Neural progenitor cell (in vitro differentiated cells): ENCODE results near the gene INIP. TPM values are rescaled to one million over a fixed set of nuclear protein-coding genes. Genes with fewer than 3 reads are reported as not detected.

Experiments used
- DNase-seq: peaks from one replicate; pipeline ENCODE4 v3.0.0-alpha.2; 2016; ENCODE audit warnings: low spot score
- H2AFZ ChIP-seq: fragments of 200-600 bp; sonication (generic); replicated peaks from 2 replicates; pipeline ENCODE4 v1.6.1; 2016; ENCODE audit warnings: antibody characterized with exemption
- H3F3A ChIP-seq: fragments of 200-600 bp; sonication (generic); 2 replicates; pipeline ENCODE4 v1.6.1; 2016; ENCODE audit warnings: antibody characterized with exemption, low read depth
- H3K27ac ChIP-seq: fragments of 200-600 bp; sonication (generic); 2 replicates; pipeline ENCODE4 v1.5.1; 2016; ENCODE audit warnings: mild to moderate bottlenecking
- H3K27me3 ChIP-seq: fragments of 200-600 bp; sonication (generic); 2 replicates; pipeline ENCODE4 v1.6.1; 2016; ENCODE audit warnings: mild to moderate bottlenecking, moderate library complexity
- H3K36me3 ChIP-seq: fragments of 200-600 bp; sonication (generic); 2 replicates; pipeline ENCODE4 v1.5.1; 2016
- H3K4me1 ChIP-seq: fragments of 200-600 bp; sonication (generic); 2 replicates; pipeline ENCODE4 v1.6.1; 2016; ENCODE audit warnings: mixed run types
- H3K4me2 ChIP-seq: fragments of 200-600 bp; sonication (generic); 2 replicates; pipeline ENCODE4 v1.6.1; 2016
- H3K4me3 ChIP-seq: fragments of 200-600 bp; sonication (generic); 2 replicates; pipeline ENCODE4 v1.5.1; 2016
- H3K79me2 ChIP-seq: fragments of 200-600 bp; sonication (generic); 2 replicates; pipeline ENCODE4 v1.6.1; 2016; ENCODE audit warnings: low read depth
- H3K9ac ChIP-seq: fragments of 200-600 bp; sonication (generic); 2 replicates; pipeline ENCODE4 v1.6.1; 2016
- H3K9me3 ChIP-seq: fragments of 200-600 bp; sonication (generic); 2 replicates; pipeline ENCODE4 v1.5.1; 2016; ENCODE audit warnings: low read depth
- H4K20me1 ChIP-seq: fragments of 200-600 bp; sonication (generic); 2 replicates; pipeline ENCODE4 v1.6.1; 2016; ENCODE audit warnings: low read depth
- H3K27ac Mint-ChIP-seq: 3 replicates; pipeline ENCODE4 v1.8.0; 2021; ENCODE audit warnings: mixed read lengths
- H3K27me3 Mint-ChIP-seq: 2 replicates; pipeline ENCODE4 v1.8.0; 2022; ENCODE audit warnings: low read depth, mild to moderate bottlenecking, inconsistent platforms, moderate library complexity, mixed read lengths; ENCODE audit not compliant: insufficient read depth
- H3K36me3 Mint-ChIP-seq: 3 replicates; pipeline ENCODE4 v1.8.0; 2021; ENCODE audit warnings: mixed read lengths
- H3K4me1 Mint-ChIP-seq: 3 replicates; pipeline ENCODE4 v1.8.0; 2021; ENCODE audit warnings: mixed read lengths
- H3K4me3 Mint-ChIP-seq: 3 replicates; pipeline ENCODE4 v1.8.0; 2021; ENCODE audit warnings: mild to moderate bottlenecking, moderate library complexity, mixed read lengths
- H3K9me3 Mint-ChIP-seq: 3 replicates; pipeline ENCODE4 v1.8.0; 2020; ENCODE audit warnings: mixed read lengths
- EZH2 ChIP-seq: fragments of 200-600 bp; sonication (generic); IDR thresholded peaks from 2 replicates; pipeline ENCODE4 v1.6.1; 2017; ENCODE audit warnings: antibody characterized with exemption, mild to moderate bottlenecking, moderate library complexity
- EZH2phosphoT487 ChIP-seq: fragments of 200-600 bp; sonication (generic); IDR thresholded peaks from 2 replicates; pipeline ENCODE4 v1.6.1; 2017; ENCODE audit warnings: antibody characterized with exemption
- total RNA-seq: library from RNA; depleted of rRNA; stranded (reverse); fragments of >200 nt; gene quantifications from 2 replicates; pipeline ENCODE4 v1.2.3, GENCODE V29; 2015; ENCODE audit warnings: low replicate concordance
- TF ChIP-seq, protein P1 (sequence below): fragments of 200-600 bp; sonication (generic); IDR thresholded peaks from 2 replicates; pipeline ENCODE4 v1.5.1; 2017; ENCODE audit warnings: antibody characterized with exemption, mild to moderate bottlenecking

INIP gene
- total RNA-seq, 1 donor from 2014 or later: 39.7 TPM

DNA sequence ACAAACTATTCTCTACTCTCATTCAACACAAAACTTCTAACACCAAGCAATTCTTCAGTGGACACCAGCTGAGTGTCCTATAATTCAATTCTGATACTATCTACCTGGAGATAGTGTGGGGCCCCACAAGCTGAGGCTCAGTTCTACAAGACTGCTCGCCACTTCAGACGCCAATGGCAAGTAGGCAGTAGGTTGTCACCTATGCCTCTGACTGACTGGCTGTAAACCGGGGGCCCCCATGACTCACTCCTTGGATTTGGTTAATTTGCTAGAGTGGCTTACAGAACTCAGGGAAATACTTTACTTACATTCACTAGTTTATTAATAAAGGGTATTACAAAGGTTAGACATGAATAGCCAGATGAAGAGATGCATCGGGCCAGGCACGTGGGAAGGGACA is 21.5 kb downstream of the INIP start:
- Histone ChIP-seq H2AFZ (no peak overlapping the region), H3K4me3 (no peak overlapping the region), H3K27me3 (no peaks in the 10 kb centered on the region), H3F3A (no peaks in the 10 kb centered on the region), H3K4me1 (no peaks in the 10 kb centered on the region), H3K27ac (no peak overlapping the region), H3K4me2 (no peak overlapping the region), H3K36me3 (no peaks in the 10 kb centered on the region), H3K9me3 (no peaks in the 10 kb centered on the region), H4K20me1 (peaks cover 9% of the 10 kb centered on the region), H3K9ac (no peak overlapping the region), H3K79me2 (peaks cover 15% of the 10 kb centered on the region)
- peaks cover 3% of the 10 kb centered on the region for H3K27me3 Mint-ChIP-seq
- H3K9me3 Mint-ChIP-seq: no peaks in the 10 kb centered on the region
- no peak for DNase-seq
- H3K4me3 Mint-ChIP-seq: no peak overlapping the region
- H3K4me1 Mint-ChIP-seq: peaks cover 3% of the 10 kb centered on the region
- H3K27ac Mint-ChIP-seq: no peak overlapping the region
- TF ChIP-seq, protein P1, sequence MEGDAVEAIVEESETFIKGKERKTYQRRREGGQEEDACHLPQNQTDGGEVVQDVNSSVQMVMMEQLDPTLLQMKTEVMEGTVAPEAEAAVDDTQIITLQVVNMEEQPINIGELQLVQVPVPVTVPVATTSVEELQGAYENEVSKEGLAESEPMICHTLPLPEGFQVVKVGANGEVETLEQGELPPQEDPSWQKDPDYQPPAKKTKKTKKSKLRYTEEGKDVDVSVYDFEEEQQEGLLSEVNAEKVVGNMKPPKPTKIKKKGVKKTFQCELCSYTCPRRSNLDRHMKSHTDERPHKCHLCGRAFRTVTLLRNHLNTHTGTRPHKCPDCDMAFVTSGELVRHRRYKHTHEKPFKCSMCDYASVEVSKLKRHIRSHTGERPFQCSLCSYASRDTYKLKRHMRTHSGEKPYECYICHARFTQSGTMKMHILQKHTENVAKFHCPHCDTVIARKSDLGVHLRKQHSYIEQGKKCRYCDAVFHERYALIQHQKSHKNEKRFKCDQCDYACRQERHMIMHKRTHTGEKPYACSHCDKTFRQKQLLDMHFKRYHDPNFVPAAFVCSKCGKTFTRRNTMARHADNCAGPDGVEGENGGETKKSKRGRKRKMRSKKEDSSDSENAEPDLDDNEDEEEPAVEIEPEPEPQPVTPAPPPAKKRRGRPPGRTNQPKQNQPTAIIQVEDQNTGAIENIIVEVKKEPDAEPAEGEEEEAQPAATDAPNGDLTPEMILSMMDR: no peak
- TF ChIP-seq EZH2phosphoT487 (no peak), EZH2 (no peak)
- H3K36me3 Mint-ChIP-seq: peaks cover 25% of the 10 kb centered on the region

DNA sequence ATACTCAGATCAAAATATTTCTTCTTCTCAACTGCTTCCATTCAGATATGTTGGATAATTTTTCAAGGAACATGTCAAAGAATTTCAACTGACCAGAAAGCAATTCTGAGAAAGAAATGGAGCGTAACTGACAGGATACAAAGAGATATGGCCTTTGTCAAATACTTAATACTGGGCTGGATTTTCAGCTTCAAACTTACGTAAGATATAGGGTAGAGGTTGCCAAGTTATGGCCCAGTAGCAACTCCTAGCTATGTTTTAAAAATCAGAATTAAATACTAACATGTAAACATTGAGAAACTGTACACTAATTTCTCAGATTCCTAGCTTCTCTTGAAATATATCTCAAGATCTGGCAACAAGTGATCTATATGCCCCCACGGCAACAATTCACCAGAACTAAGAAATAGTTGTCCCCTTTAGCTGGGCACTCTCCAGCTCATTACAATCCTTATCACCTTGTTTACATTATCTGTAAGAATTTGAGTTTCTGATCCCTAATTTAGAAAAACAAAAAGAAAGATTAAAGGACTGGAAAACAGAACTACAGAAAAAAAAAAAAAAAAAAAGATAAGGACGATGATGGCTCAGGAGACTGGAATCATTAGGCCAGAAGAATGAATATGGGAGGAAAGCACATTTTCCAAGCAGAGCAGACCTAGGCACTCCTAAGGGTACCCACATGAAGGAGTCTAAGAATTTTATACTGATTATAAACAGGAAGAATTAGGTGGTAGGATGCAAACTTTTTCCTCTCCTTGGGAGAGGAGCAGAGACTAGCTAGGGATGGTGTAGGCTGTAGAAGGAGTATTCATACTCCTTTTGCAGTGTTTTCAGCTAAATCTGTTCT is 23.0 kb downstream of the INIP start:
- Histone ChIP-seq H3K27ac (no peak overlapping the region), H3K4me3 (no peak overlapping the region), H2AFZ (no peak overlapping the region), H3K9me3 (no peaks in the 10 kb centered on the region), H3K79me2 (peaks cover 15% of the 10 kb centered on the region), H3F3A (no peaks in the 10 kb centered on the region), H3K4me2 (no peak overlapping the region), H3K27me3 (no peaks in the 10 kb centered on the region), H4K20me1 (peaks cover 9% of the 10 kb centered on the region), H3K4me1 (no peaks in the 10 kb centered on the region), H3K9ac (no peak overlapping the region), H3K36me3 (no peaks in the 10 kb centered on the region)
- H3K27ac Mint-ChIP-seq: no peak overlapping the region
- no peak overlapping the region for H3K4me3 Mint-ChIP-seq
- peaks cover 3% of the 10 kb centered on the region for H3K27me3 Mint-ChIP-seq
- H3K36me3 Mint-ChIP-seq: peaks cover 33% of the 10 kb centered on the region
- no peak for TF ChIP-seq EZH2phosphoT487
- TF ChIP-seq, protein P1: no peak
- TF ChIP-seq EZH2: no peak
- no peaks in the 10 kb centered on the region for H3K9me3 Mint-ChIP-seq
- DNase-seq: no peak
- H3K4me1 Mint-ChIP-seq: peaks cover 3% of the 10 kb centered on the region

DNA sequence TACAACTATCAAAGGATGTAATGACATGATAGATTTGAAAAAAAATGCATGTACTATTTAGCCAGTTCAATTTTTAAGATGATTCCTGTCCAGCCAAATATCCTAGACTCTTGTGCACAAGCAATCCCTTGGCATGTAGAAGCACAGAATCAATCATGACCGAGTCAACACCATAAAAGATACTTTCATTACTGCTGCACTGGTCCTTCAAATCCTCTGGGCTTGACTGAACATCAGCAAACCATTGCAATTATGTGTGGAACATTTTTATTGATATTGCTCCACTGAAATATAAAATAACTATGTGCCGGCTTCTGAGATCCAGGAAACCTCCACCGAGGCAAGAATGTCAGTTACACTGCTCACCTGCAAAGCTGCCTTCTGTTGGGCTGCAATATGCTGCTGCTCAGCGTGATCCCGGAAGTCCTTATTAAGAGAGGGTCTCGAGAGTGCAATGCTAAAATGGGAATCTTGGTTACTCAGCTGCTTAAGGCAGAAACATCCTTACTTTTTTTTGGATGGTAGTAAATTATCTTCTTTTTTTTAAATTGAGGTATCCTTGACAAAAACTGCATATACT is 28.7 kb downstream of the INIP start:
- no peak overlapping the region for H2AFZ ChIP-seq
- no peak overlapping the region for H3K4me3 ChIP-seq
- H3F3A ChIP-seq: no peaks in the 10 kb centered on the region
- Mint-ChIP-seq H3K4me1 (no peaks in the 10 kb centered on the region), H3K27ac (no peak overlapping the region), H3K27me3 (no peaks in the 10 kb centered on the region), H3K36me3 (peaks cover 43% of the 10 kb centered on the region), H3K9me3 (no peaks in the 10 kb centered on the region), H3K4me3 (no peak overlapping the region)
- H3K27me3 ChIP-seq: no peaks in the 10 kb centered on the region
- H3K4me2 ChIP-seq: no peak overlapping the region
- H3K9me3 ChIP-seq: no peaks in the 10 kb centered on the region
- no peaks in the 10 kb centered on the region for H4K20me1 ChIP-seq
- peaks cover 5% of the 10 kb centered on the region for H3K36me3 ChIP-seq
- H3K27ac ChIP-seq: no peak overlapping the region
- no peak overlapping the region for H3K9ac ChIP-seq
- no peaks in the 10 kb centered on the region for H3K79me2 ChIP-seq
- DNase-seq: no peak
- TF ChIP-seq EZH2phosphoT487 (no peak), EZH2 (no peak)
- TF ChIP-seq, protein P1: no peak
- no peaks in the 10 kb centered on the region for H3K4me1 ChIP-seq
